Liver (tissue), 9 donors: Measurements from ENCODE around the gene HJURP. TPM values are rescaled to one million over a fixed set of nuclear protein-coding genes. Genes with fewer than 3 reads are reported as not detected.

Source experiments
- DNase-seq: peaks from one replicate; pipeline ENCODE4 v3.0.0-alpha.2; 2017; ENCODE audit warnings: low spot score
- H3K27ac ChIP-seq, 2 donors: one replicate each; pipeline ENCODE4 v1.7.0; 2013; ENCODE audit warnings: inconsistent platforms in 2 of 2, low read length in 2 of 2, control low read depth in 1 of 2, low read depth in 1 of 2, mild to moderate bottlenecking in 1 of 2
- H3K27me3 ChIP-seq, 4 donors: one replicate each; pipeline versions ENCODE4 v1.6.1 to v1.7.0; 2013; ENCODE audit warnings: low read length in 3 of 4, inconsistent platforms in 1 of 4, mild to moderate bottlenecking in 1 of 4, moderate library complexity in 1 of 4; ENCODE audit not compliant: control insufficient read depth in 4 of 4, insufficient read depth in 4 of 4
- H3K36me3 ChIP-seq, 4 donors: one replicate each; pipeline versions ENCODE4 v1.6.1 to v1.7.0; 2013; ENCODE audit warnings: low read length in 3 of 4, mild to moderate bottlenecking in 3 of 4, low read depth in 1 of 4, moderate library complexity in 1 of 4; ENCODE audit not compliant: control insufficient read depth in 4 of 4, insufficient read depth in 3 of 4
- H3K4me1 ChIP-seq, 4 donors: one replicate each; pipeline versions ENCODE4 v1.6.1 to v1.7.0; 2013; ENCODE audit warnings: low read length in 3 of 4, mild to moderate bottlenecking in 3 of 4, moderate library complexity in 1 of 4; ENCODE audit not compliant: control insufficient read depth in 4 of 4, insufficient read depth in 4 of 4
- H3K4me3 ChIP-seq, 3 donors: one replicate each; pipeline versions ENCODE4 v1.6.1 to v1.7.0; 2013; ENCODE audit warnings: low read length in 3 of 3, control low read depth in 1 of 3, low read depth in 1 of 3, mild to moderate bottlenecking in 1 of 3
- H3K9ac ChIP-seq, 2 donors: one replicate each; pipeline ENCODE4 v1.7.0; 2013; ENCODE audit warnings: low read length in 2 of 2, mild to moderate bottlenecking in 2 of 2, moderate library complexity in 2 of 2, control low read depth in 1 of 2, low read depth in 1 of 2
- H3K9me3 ChIP-seq, 4 donors: one replicate each; pipeline versions ENCODE4 v1.6.1 to v1.7.0; 2013; ENCODE audit warnings: low read length in 3 of 4; ENCODE audit not compliant: control insufficient read depth in 4 of 4
- FOXA1 ChIP-seq: IDR thresholded peaks from 2 replicates; pipeline ENCODE4 v1.6.1; 2016; ENCODE audit warnings: antibody characterized with exemption
- FOXA2 ChIP-seq: IDR thresholded peaks from 2 replicates; pipeline ENCODE4 v1.6.1; 2016; ENCODE audit warnings: antibody characterized with exemption
- GABPA ChIP-seq, 2 donors: IDR thresholded peaks in 1 of 2; conservative IDR thresholded peaks in 1 of 2; 2 replicates each; pipeline ENCODE4 v1.6.1; 2016; ENCODE audit warnings: antibody characterized with exemption in 2 of 2, mild to moderate bottlenecking in 1 of 2, moderate library complexity in 1 of 2
- HNF4A ChIP-seq, 2 donors: conservative IDR thresholded peaks; 2 replicates each; pipeline ENCODE4 v1.6.1; 2016; ENCODE audit warnings: antibody characterized with exemption in 2 of 2, mild to moderate bottlenecking in 2 of 2
- HNF4G ChIP-seq: IDR thresholded peaks from 2 replicates; pipeline ENCODE4 v1.6.1; 2016; ENCODE audit warnings: antibody characterized with exemption
- JUND ChIP-seq, 2 donors: IDR thresholded peaks; 2 replicates each; pipeline ENCODE4 v1.6.1; 2016; ENCODE audit warnings: antibody characterized with exemption in 2 of 2
- NR2F2 ChIP-seq: IDR thresholded peaks from 2 replicates; pipeline ENCODE4 v1.6.1; 2016; ENCODE audit warnings: antibody characterized with exemption
- RAD21 ChIP-seq, 2 donors: IDR thresholded peaks; 2 replicates each; pipeline ENCODE4 v1.6.1; 2016; ENCODE audit warnings: antibody characterized with exemption in 2 of 2, mild to moderate bottlenecking in 2 of 2
- SP1 ChIP-seq: IDR thresholded peaks from 2 replicates; pipeline ENCODE4 v1.6.1; 2018; ENCODE audit warnings: antibody characterized with exemption, mild to moderate bottlenecking
- TAF1 ChIP-seq: conservative IDR thresholded peaks from 2 replicates; pipeline ENCODE4 v1.6.1; 2016; ENCODE audit warnings: antibody characterized with exemption, mild to moderate bottlenecking
- YY1 ChIP-seq: IDR thresholded peaks from 2 replicates; pipeline ENCODE4 v1.6.1; 2016; ENCODE audit warnings: antibody characterized with exemption, mild to moderate bottlenecking
- WGBS: extraction: QIAGEN DNeasy Blood & Tissue Kit; methylation state at CpG from one replicate; pipeline ENCODE4 v1.1.7; 2013; 5-methylcytosine and 5-hydroxymethylcytosine counted together
- polyA plus RNA-seq, 2 donors: library from polyadenylated mRNA; stranded (reverse) in 1 of 2; unstranded in 1 of 2; fragments of 200-250 nt in 1 of 2; fragments of >200 nt in 1 of 2; fragmentation: Nextera tagmentation in 1 of 2; extraction: Ambion mirVana in 1 of 2; gene quantifications; one replicate each; pipeline versions ENCODE4 v1.2.1 to v1.2.3, GENCODE V29; 2013 to 2015
- total RNA-seq, 2 donors: library from RNA; depleted of rRNA; stranded (reverse); fragments of >200 nt; gene quantifications; one replicate each; pipeline ENCODE4 v1.2.3, GENCODE V29; 2014
- TF ChIP-seq, protein P1 (sequence below): IDR thresholded peaks from 2 replicates; pipeline ENCODE4 v1.6.1; 2016; ENCODE audit warnings: antibody characterized with exemption
- TF ChIP-seq, protein P2 (sequence below): IDR thresholded peaks from 2 replicates; pipeline ENCODE4 v1.6.1; 2016; ENCODE audit warnings: antibody characterized with exemption
- TF ChIP-seq, protein P3 (sequence below): IDR thresholded peaks from 2 replicates; pipeline ENCODE4 v1.6.1; 2016; ENCODE audit warnings: antibody characterized with exemption, mild to moderate bottlenecking
- TF ChIP-seq, protein P4 (sequence below): fragments of 150-350 bp; IDR thresholded peaks from 2 replicates; pipeline ENCODE4 v1.5.1; 2017; ENCODE audit warnings: improper control_type of control experiment, low read depth, low read length; ENCODE audit not compliant: missing input control
- donor health status: healthy.
- donor health status: healthy.
- donor health status: healthy.
- donor health status: healthy.
- donor health status: healthy.

Gene HJURP
- total and polyA plus RNA-seq, 4 donors, result 0.08 to 32.9 (median 1.4) TPM

DNA sequence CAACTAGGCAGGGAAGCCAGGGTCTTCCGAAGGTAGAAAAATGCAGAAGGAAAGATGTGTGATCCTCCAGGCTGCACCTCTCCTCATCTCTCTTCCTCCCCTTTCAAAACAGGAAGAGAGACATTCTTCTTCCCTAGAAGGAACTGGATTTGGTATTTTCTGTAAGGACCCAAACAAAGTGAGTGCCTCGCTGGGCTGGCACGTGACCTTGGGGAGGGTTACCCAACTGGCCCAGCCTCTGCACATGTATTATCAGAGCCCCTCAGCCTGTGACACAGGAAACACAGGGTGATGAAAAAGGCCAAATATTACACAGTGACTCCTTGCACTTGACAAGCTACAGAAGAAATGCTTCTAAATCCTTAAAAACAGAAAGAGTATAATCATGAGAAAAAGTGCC is 2.3 kb downstream of the HJURP start:
- Histone ChIP-seq H3K27ac (no peak overlapping the region), H3K27me3 (no peaks in the 10 kb centered on the region), H3K4me3 (no peak overlapping the region), H3K9me3 (no peaks in the 10 kb centered on the region), H3K36me3 (no peaks in the 10 kb centered on the region), H3K9ac (no peak overlapping the region), H3K4me1 (peaks cover 4 to 8% (median 7%) of the 10 kb centered on the region in 4 donors)
- no peak for DNase-seq
- TF ChIP-seq RAD21 (IDR thresholded peaks at IDR 0.05), result no peak
- TF ChIP-seq, protein P1, sequence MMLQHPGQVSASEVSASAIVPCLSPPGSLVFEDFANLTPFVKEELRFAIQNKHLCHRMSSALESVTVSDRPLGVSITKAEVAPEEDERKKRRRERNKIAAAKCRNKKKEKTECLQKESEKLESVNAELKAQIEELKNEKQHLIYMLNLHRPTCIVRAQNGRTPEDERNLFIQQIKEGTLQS, result no peak
- no peak for TF ChIP-seq TAF1
- no peak for TF ChIP-seq SP1
- no peak for TF ChIP-seq FOXA2
- no peak for TF ChIP-seq YY1
- TF ChIP-seq HNF4A (conservative IDR thresholded peaks at IDR 0.05), result no peak
- TF ChIP-seq GABPA (IDR thresholded peaks at IDR 0.05 in 1 of 2, conservative IDR thresholded peaks at IDR 0.05 in 1 of 2), result no peak
- TF ChIP-seq JUND (IDR thresholded peaks at IDR 0.05), result no peak
- no peak for TF ChIP-seq NR2F2
- TF ChIP-seq FOXA1, result no peak
- no peak for TF ChIP-seq HNF4G
- TF ChIP-seq, protein P2, sequence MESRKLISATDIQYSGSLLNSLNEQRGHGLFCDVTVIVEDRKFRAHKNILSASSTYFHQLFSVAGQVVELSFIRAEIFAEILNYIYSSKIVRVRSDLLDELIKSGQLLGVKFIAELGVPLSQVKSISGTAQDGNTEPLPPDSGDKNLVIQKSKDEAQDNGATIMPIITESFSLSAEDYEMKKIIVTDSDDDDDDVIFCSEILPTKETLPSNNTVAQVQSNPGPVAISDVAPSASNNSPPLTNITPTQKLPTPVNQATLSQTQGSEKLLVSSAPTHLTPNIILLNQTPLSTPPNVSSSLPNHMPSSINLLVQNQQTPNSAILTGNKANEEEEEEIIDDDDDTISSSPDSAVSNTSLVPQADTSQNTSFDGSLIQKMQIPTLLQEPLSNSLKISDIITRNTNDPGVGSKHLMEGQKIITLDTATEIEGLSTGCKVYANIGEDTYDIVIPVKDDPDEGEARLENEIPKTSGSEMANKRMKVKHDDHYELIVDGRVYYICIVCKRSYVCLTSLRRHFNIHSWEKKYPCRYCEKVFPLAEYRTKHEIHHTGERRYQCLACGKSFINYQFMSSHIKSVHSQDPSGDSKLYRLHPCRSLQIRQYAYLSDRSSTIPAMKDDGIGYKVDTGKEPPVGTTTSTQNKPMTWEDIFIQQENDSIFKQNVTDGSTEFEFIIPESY, result no peak
- TF ChIP-seq, protein P3, sequence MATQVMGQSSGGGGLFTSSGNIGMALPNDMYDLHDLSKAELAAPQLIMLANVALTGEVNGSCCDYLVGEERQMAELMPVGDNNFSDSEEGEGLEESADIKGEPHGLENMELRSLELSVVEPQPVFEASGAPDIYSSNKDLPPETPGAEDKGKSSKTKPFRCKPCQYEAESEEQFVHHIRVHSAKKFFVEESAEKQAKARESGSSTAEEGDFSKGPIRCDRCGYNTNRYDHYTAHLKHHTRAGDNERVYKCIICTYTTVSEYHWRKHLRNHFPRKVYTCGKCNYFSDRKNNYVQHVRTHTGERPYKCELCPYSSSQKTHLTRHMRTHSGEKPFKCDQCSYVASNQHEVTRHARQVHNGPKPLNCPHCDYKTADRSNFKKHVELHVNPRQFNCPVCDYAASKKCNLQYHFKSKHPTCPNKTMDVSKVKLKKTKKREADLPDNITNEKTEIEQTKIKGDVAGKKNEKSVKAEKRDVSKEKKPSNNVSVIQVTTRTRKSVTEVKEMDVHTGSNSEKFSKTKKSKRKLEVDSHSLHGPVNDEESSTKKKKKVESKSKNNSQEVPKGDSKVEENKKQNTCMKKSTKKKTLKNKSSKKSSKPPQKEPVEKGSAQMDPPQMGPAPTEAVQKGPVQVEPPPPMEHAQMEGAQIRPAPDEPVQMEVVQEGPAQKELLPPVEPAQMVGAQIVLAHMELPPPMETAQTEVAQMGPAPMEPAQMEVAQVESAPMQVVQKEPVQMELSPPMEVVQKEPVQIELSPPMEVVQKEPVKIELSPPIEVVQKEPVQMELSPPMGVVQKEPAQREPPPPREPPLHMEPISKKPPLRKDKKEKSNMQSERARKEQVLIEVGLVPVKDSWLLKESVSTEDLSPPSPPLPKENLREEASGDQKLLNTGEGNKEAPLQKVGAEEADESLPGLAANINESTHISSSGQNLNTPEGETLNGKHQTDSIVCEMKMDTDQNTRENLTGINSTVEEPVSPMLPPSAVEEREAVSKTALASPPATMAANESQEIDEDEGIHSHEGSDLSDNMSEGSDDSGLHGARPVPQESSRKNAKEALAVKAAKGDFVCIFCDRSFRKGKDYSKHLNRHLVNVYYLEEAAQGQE, result no peak
- WGBS, result 78% methylated on average over 3 of the region's 3 CpGs

DNA sequence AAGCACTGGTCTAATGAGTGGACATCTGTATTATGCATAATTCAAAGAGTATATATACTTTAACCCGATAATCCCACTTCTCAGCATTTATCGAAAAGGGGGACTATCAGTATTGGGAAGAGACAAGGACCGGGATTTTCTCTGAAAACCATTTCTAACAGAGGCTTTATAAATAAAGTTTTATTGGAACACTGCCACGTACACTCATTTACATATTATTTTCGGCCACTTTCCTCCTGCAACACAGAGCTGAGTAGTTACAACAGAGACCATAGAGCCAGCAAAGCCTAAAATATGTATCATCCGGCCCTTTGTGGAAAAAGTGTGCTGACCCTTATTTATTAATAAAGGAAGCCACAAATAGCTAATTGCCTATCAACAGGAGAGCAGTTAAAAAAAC is 3.2 kb downstream of the HJURP start:
- H3K4me3 ChIP-seq, result no peak overlapping the region
- 97% methylated on average over 6 of the region's 6 CpGs for WGBS
- H3K9me3 ChIP-seq, result no peaks in the 10 kb centered on the region
- peaks cover 4 to 8% (median 7%) of the 10 kb centered on the region in 4 donors for H3K4me1 ChIP-seq
- no peak overlapping the region for H3K9ac ChIP-seq
- no peaks in the 10 kb centered on the region for H3K36me3 ChIP-seq
- no peak overlapping the region for H3K27ac ChIP-seq
- no peaks in the 10 kb centered on the region for H3K27me3 ChIP-seq
- TF ChIP-seq HNF4A (conservative IDR thresholded peaks at IDR 0.05) (no peak), TAF1 (no peak), RAD21 (IDR thresholded peaks at IDR 0.05) (no peak), YY1 (no peak), HNF4G (no peak), FOXA2 (no peak), JUND (IDR thresholded peaks at IDR 0.05) (no peak), NR2F2 (no peak)
- TF ChIP-seq, protein P1, result no peak
- TF ChIP-seq, protein P3, result no peak
- TF ChIP-seq, protein P4, sequence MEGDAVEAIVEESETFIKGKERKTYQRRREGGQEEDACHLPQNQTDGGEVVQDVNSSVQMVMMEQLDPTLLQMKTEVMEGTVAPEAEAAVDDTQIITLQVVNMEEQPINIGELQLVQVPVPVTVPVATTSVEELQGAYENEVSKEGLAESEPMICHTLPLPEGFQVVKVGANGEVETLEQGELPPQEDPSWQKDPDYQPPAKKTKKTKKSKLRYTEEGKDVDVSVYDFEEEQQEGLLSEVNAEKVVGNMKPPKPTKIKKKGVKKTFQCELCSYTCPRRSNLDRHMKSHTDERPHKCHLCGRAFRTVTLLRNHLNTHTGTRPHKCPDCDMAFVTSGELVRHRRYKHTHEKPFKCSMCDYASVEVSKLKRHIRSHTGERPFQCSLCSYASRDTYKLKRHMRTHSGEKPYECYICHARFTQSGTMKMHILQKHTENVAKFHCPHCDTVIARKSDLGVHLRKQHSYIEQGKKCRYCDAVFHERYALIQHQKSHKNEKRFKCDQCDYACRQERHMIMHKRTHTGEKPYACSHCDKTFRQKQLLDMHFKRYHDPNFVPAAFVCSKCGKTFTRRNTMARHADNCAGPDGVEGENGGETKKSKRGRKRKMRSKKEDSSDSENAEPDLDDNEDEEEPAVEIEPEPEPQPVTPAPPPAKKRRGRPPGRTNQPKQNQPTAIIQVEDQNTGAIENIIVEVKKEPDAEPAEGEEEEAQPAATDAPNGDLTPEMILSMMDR, result no peak
- no peak for DNase-seq
